Esophagus squamous epithelium (tissue), 5 donors: Measurements from ENCODE around the gene ITSN1. TPM values are rescaled to one million over a fixed set of nuclear protein-coding genes. Genes with fewer than 3 reads are reported as not detected.

Experiments used
- DNase-seq: peaks from one replicate; lab custom pipeline; 2025; lab: John Stamatoyannopoulos, UW
- H3K27ac ChIP-seq, 4 donors: fragments of 200-600 bp; sonication (generic); one replicate each; pipeline ENCODE4 v1.5.1; 2016 to 2019; ENCODE audit warnings: mild to moderate bottlenecking in 1 of 4
- H3K27me3 ChIP-seq, 4 donors: fragments of 200-600 bp; sonication (generic); 1 replicate in 3 of 4; 2 replicates in 1 of 4; pipeline versions ENCODE4 v1.5.1 to v1.6.0; 2017 to 2021; ENCODE audit warnings: antibody characterized with exemption in 1 of 4
- H3K36me3 ChIP-seq, 3 donors: fragments of 200-600 bp; sonication (generic); one replicate each; pipeline ENCODE4 v1.5.1; 2016 to 2019
- H3K4me1 ChIP-seq, 3 donors: fragments of 200-600 bp; sonication (generic); one replicate each; pipeline ENCODE4 v1.5.1; 2017 to 2019
- H3K4me3 ChIP-seq, 4 donors: fragments of 200-600 bp; sonication (generic); 1 replicate in 3 of 4; 2 replicates in 1 of 4; pipeline ENCODE4 v1.5.1; 2016 to 2019; ENCODE audit warnings: mild to moderate bottlenecking in 2 of 4, moderate library complexity in 1 of 4
- H3K9me3 ChIP-seq, 3 donors: fragments of 200-600 bp; sonication (generic); one replicate each; pipeline ENCODE4 v1.5.1; 2016 to 2019
- CTCF ChIP-seq, 6 experiments: fragments of 450-650 bp in 4 of 6; fragments of 200-600 bp in 2 of 6; sonication (generic) in 2 of 6; IDR thresholded peaks; one replicate each; pipeline ENCODE4 v1.5.1; 2016 to 2019; ENCODE audit warnings: antibody characterized with exemption in 6 of 6, mild to moderate bottlenecking in 4 of 6, moderate library complexity in 4 of 6
- POLR2A ChIP-seq, 4 donors: fragments of 450-650 bp; IDR thresholded peaks; one replicate each; pipeline ENCODE4 v1.6.1; 2017; ENCODE audit warnings: antibody characterized with exemption in 4 of 4, mild to moderate bottlenecking in 4 of 4, moderate library complexity in 3 of 4
- whole genome bisulfite sequencing, 2 donors: methylation state at CpG; one replicate each; pipeline ENCODE4 v1.1.5; 2018; 5-methylcytosine and 5-hydroxymethylcytosine counted together
- intact Hi-C: fragments of 100-400 bp; cut with DNase I; formaldehyde crosslinking; loops from one replicate; pipeline ENCODE4 v1.15.0; 2022
- total RNA-seq, 4 donors: library from RNA; depleted of rRNA; stranded (reverse); fragments of >200 nt; gene quantifications; one replicate each; pipeline ENCODE4 v1.1.0, GENCODE V29; 2016
- donor health status: DM: yes; HTN: yes; CAD: no.

Gene ITSN1
- total RNA-seq, 4 donors from 2014 or later, result 9.5 to 27.1 (median 11.6) TPM

DNA sequence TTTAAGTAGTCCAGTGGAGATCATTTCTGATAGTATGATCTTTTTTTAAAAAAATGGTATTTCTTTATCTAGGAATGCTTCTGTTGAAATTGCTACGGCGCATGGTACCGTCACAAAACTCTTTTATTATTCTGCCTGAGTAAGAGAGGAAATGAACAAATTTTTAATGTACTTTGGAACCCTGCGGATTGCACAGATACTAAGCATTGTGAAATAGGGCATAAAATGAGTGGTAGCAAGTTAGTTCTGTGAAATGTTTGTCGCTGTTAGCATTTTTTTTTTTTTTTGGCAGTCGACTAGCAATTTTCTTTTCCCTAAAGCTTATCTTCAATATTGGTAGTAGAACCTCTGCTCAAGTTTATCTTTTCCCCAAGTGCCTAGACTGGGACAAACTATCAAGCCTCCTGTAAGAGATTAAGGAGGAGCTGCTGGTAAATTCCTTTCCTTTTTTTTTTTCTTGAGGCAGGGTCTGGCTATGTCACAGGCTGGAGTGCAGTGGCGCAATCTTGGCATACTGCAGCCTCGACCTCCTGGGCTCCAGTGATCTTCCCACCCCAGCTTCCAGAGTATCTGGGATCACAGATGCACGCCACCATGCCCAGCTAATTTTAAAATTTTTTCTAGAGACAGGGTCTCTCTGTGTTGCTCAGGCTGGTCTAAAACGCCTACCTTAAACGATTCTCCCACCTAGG, 2.2 kb downstream of the ITSN1 start:
- WGBS, 2 donors, result 44 to 51% methylated on average over 8 to 10 of the region's 11 CpGs
- Histone ChIP-seq H3K36me3 (no peaks in the 10 kb centered on the region), H3K4me3 (peak overlapping the region in 2 of 4 donors; percentile 81 to 97), H3K9me3 (no peaks in the 10 kb centered on the region), H3K27ac (peak overlapping the region in 2 of 4 donors; percentile 94 to 96), H3K4me1 (peaks cover 14 to 49% (median 16%) of the 10 kb centered on the region in 3 donors), H3K27me3 (no peaks in the 10 kb centered on the region)
- intact Hi-C loops, result no loop called here
- TF ChIP-seq POLR2A (IDR thresholded peaks at IDR 0.05), result no peak
- TF ChIP-seq CTCF (IDR thresholded peaks at IDR 0.05), result no peak
- no peak for DNase-seq

GRCh38 chr21:33645730-33646129, 3.4 kb downstream of the ITSN1 start:
- TF ChIP-seq POLR2A (IDR thresholded peaks at IDR 0.05) (no peak), CTCF (IDR thresholded peaks at IDR 0.05) (peak in 1 of 6 experiments; percentile 27)
- no peaks in the 10 kb centered on the region for H3K27me3 ChIP-seq
- H3K4me1 ChIP-seq, result peaks cover 6 to 45% (median 7%) of the 10 kb centered on the region in 3 donors
- WGBS, 2 donors, result 56 to 71% methylated on average over 4 of the region's 4 CpGs
- intact Hi-C loops, result no loop called here
- H3K4me3 ChIP-seq, result no peak overlapping the region
- peak overlapping the region in 1 of 4 donors; percentile 96 for H3K27ac ChIP-seq
- no peaks in the 10 kb centered on the region for H3K36me3 ChIP-seq
- H3K9me3 ChIP-seq, result no peaks in the 10 kb centered on the region
- DNase-seq, result no peak

GRCh38 chr21:33647587-33647986, 5.3 kb downstream of the ITSN1 start:
- no peak for TF ChIP-seq CTCF (IDR thresholded peaks at IDR 0.05)
- no peak for TF ChIP-seq POLR2A (IDR thresholded peaks at IDR 0.05)
- 74 to 87% methylated on average over 3 of the region's 3 CpGs for WGBS, 2 donors
- no peak overlapping the region for H3K27ac ChIP-seq
- peaks cover 6 to 46% (median 7%) of the 10 kb centered on the region in 3 donors for H3K4me1 ChIP-seq
- no peak overlapping the region for H3K4me3 ChIP-seq
- intact Hi-C loops, result no loop called here
- no peaks in the 10 kb centered on the region for H3K36me3 ChIP-seq
- no peaks in the 10 kb centered on the region for H3K9me3 ChIP-seq
- H3K27me3 ChIP-seq, result no peaks in the 10 kb centered on the region
- no peak for DNase-seq

- intact Hi-C loops, result no loop called here
- Histone ChIP-seq H3K27me3 (no peaks in the 10 kb centered on the region), H3K4me1 (peaks cover 6 to 43% (median 7%) of the 10 kb centered on the region in 3 donors), H3K9me3 (no peaks in the 10 kb centered on the region), H3K36me3 (no peaks in the 10 kb centered on the region), H3K27ac (no peak overlapping the region), H3K4me3 (no peak overlapping the region)
- WGBS, 2 donors, result 83 to 92% methylated on average over 1 of the region's 1 CpG
- DNase-seq, result no peak
- no peak for TF ChIP-seq POLR2A (IDR thresholded peaks at IDR 0.05)
- no peak for TF ChIP-seq CTCF (IDR thresholded peaks at IDR 0.05)
These were observed 6.3 kb downstream of the ITSN1 start for GRCh38 chr21:33648555-33648954.

GRCh38 chr21:33650230-33650629, 7.9 kb downstream of the ITSN1 start:
- no peak overlapping the region for H3K4me3 ChIP-seq
- H3K36me3 ChIP-seq, result no peaks in the 10 kb centered on the region
- TF ChIP-seq CTCF (IDR thresholded peaks at IDR 0.05) (no peak), POLR2A (IDR thresholded peaks at IDR 0.05) (no peak)
- intact Hi-C loops, result no loop called here
- no peaks in the 10 kb centered on the region for H3K27me3 ChIP-seq
- H3K27ac ChIP-seq, result no peak overlapping the region
- DNase-seq, result no peak
- WGBS, 2 donors, result 70 to 71% methylated on average over 6 to 7 of the region's 7 CpGs
- H3K9me3 ChIP-seq, result no peaks in the 10 kb centered on the region
- H3K4me1 ChIP-seq, result peaks cover under 1 to 32% (median under 1%) of the 10 kb centered on the region in 3 donors
